Mucosa of descending colon (tissue), 3 donors: ENCODE measurements around the gene CANT1. TPM values are rescaled to one million over a fixed set of nuclear protein-coding genes. Genes with fewer than 3 reads are reported as not detected.
"Not testable (repeated sequence)": the region's sequence is repeated elsewhere in the genome, so short reads cannot be mapped to it uniquely, and the experiment has no call there.

Experiments used
- ATAC-seq: fragments of 200-7000 bp; cut with Tn5 transposase; one replicate; pipeline ENCODE4 v1.9.1; 2020; ENCODE audit warnings: mild to moderate bottlenecking, moderate library complexity
- DNase-seq, 3 donors: peaks; one replicate each; pipeline ENCODE4 v3.0.0-alpha.2; 2020
- H3K36me3 ChIP-seq: fragments of 200-600 bp; one replicate; pipeline ENCODE4 v1.8.0; 2021; ENCODE audit warnings: low read depth, mild to moderate bottlenecking
- H3K4me1 ChIP-seq: fragments of 200-600 bp; one replicate; pipeline ENCODE4 v1.8.0; 2021; ENCODE audit warnings: low read depth, mild to moderate bottlenecking
- H3K4me3 ChIP-seq: fragments of 200-600 bp; one replicate; pipeline ENCODE4 v1.8.0; 2021; ENCODE audit warnings: mild to moderate bottlenecking
- H3K9me3 ChIP-seq: fragments of 200-600 bp; one replicate; pipeline ENCODE4 v1.8.0; 2021; ENCODE audit warnings: mild to moderate bottlenecking
- intact Hi-C, 2 donors: fragments of 100-400 bp; cut with DNase I in 1 of 2; cut with micrococcal nuclease in 1 of 2; formaldehyde crosslinking; loops; one replicate each; pipeline versions ENCODE4 v1.11.0 to v1.11.1; 2022; cut with DNase I, micrococcal nuclease
- total RNA-seq, 3 donors: library from RNA; stranded (reverse); fragmentation: NEBNext Ultra II Directional in 2 of 3; extraction: Animal tissue kit (Norgen Biotek cat#: 25700) in 2 of 3; gene quantifications; one replicate each; pipeline versions ENCODE4 v1.2.1 to v1.2.4, GENCODE V29; 2021 to 2023
- TF ChIP-seq, protein P1 (sequence below): fragments of 200-600 bp; IDR thresholded peaks from one replicate; pipeline ENCODE4 v1.8.0; 2022; ENCODE audit warnings: antibody characterized with exemption, mild to moderate bottlenecking
- donor health status: DM: no; HTN: no; CAD: no; lungs with moderate emphysema.
- donor health status: DM: no; HTN: no; CAD: no.
- donor health status: DM: no; HTN: yes; CAD: no.

Gene CANT1
- total RNA-seq, 3 donors from 2014 or later: 159 to 376 (median 242) TPM

- Histone ChIP-seq H3K4me1 (peaks cover 4% of the 10 kb centered on the region), H3K9me3 (peaks cover 10% of the 10 kb centered on the region), H3K4me3 (no peak overlapping the region), H3K36me3 (no peaks in the 10 kb centered on the region)
- DNase-seq: no peak
- ATAC-seq: no peak
- intact Hi-C loops: no loop called here
- TF ChIP-seq, protein P1, sequence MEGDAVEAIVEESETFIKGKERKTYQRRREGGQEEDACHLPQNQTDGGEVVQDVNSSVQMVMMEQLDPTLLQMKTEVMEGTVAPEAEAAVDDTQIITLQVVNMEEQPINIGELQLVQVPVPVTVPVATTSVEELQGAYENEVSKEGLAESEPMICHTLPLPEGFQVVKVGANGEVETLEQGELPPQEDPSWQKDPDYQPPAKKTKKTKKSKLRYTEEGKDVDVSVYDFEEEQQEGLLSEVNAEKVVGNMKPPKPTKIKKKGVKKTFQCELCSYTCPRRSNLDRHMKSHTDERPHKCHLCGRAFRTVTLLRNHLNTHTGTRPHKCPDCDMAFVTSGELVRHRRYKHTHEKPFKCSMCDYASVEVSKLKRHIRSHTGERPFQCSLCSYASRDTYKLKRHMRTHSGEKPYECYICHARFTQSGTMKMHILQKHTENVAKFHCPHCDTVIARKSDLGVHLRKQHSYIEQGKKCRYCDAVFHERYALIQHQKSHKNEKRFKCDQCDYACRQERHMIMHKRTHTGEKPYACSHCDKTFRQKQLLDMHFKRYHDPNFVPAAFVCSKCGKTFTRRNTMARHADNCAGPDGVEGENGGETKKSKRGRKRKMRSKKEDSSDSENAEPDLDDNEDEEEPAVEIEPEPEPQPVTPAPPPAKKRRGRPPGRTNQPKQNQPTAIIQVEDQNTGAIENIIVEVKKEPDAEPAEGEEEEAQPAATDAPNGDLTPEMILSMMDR: no peak
Measured at GRCh38 chr17:78946631-78947030, 62.9 kb downstream of the CANT1 start.

DNA sequence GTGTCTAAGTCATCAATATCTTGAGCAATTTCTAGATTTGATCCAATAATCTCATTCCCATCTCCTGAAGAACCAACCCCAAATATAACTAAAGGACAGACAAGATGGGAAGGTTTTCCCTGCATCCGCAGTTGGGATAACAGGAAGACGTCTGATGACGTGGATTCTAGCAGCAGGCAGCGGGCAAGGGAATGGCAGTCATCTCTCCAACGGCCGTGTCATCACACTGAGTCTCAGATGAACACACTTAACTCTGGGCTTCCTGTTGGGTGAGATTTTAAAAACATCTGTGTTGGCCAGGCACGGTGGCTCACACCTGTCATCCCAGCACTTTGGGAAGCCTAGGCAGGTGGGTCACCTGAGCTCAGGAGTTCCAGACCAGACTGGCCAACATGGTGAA lies 63.4 kb downstream of the CANT1 start:
- no peak for ATAC-seq

GRCh38 chr17:78945455-78945854 lies 64.1 kb downstream of the CANT1 start:
- ATAC-seq, intact Hi-C loops, H3K9me3 ChIP-seq, DNase-seq, H3K4me3 ChIP-seq, H3K36me3 ChIP-seq, H3K4me1 ChIP-seq: not testable (repeated sequence)

More for the DNA sequence above, 63.4 kb downstream of the CANT1 start:
- DNase-seq: no peak
- Histone ChIP-seq H3K4me3 (no peak overlapping the region), H3K4me1 (peaks cover 4% of the 10 kb centered on the region), H3K36me3 (no peaks in the 10 kb centered on the region), H3K9me3 (peaks cover 9% of the 10 kb centered on the region)
- intact Hi-C loops: no loop called here
- TF ChIP-seq, protein P1: no peak

GRCh38 chr17:78944956-78945355 lies 64.6 kb downstream of the CANT1 start:
- H3K9me3 ChIP-seq: no peaks in the 10 kb centered on the region
- H3K4me1 ChIP-seq: peaks cover 4% of the 10 kb centered on the region
- H3K4me3 ChIP-seq: no peak overlapping the region
- H3K36me3 ChIP-seq: no peaks in the 10 kb centered on the region
- intact Hi-C loops: no loop called here
- ATAC-seq: no peak
- no peak for DNase-seq
- TF ChIP-seq, protein P1: no peak

DNA sequence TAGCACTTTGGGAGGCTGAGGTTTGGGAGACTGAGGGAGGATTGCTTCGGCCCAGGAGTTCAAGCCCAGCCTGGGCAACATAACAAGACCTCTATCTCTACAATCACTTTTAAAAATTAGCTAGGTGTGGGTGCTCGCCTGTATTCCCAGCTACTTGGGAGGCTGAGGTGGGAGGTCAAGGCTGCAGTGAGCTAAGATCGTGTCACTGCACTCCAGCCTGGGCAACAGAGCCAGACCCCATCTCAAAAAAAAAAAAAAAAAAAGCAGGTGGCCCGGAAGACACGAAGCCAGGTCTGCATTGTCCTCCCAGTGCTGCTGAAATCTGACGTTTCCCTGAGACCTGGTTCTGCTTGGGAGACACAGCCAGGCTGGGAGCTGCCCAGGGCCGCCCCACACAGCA lies 65.5 kb downstream of the CANT1 start:
- no peak for ATAC-seq
- TF ChIP-seq, protein P1: no peak
- intact Hi-C loops: no loop called here
- no peaks in the 10 kb centered on the region for H3K36me3 ChIP-seq
- no peaks in the 10 kb centered on the region for H3K9me3 ChIP-seq
- H3K4me3 ChIP-seq: no peak overlapping the region
- H3K4me1 ChIP-seq: peaks cover 4% of the 10 kb centered on the region
- DNase-seq: no peak

Other genes with a start within 250 kb of the CANT1 start
- gene CYTH1, start 227.5 kb downstream of the CANT1 start, total RNA-seq: 10 to 100 TPM; 60.3 to 99.4 (median 91.6) TPM
- gene USP36, start 168.9 kb downstream of the CANT1 start, total RNA-seq: 10 to 100 TPM; 36.0 to 67.7 (median 41.4) TPM
- 1 to 10 TPM; 1.4 to 2.5 (median 2.0) TPM for gene CEP295NL, start 106.6 kb downstream of the CANT1 start, total RNA-seq
- gene TIMP2, start 84.4 kb downstream of the CANT1 start, total RNA-seq: 100 to 1,000 TPM in 1 of 3 donors, 10 to 100 TPM in 2; 44.9 to 268 (median 91.3) TPM
- 100 to 1,000 TPM; 329 to 838 (median 752) TPM for gene LGALS3BP, start 29.8 kb downstream of the CANT1 start, total RNA-seq
- gene C1QTNF1, start 14.4 kb upstream of the CANT1 start, total RNA-seq: 10 to 100 TPM; 16.9 to 33.3 (median 22.1) TPM
- gene ENGASE, start 65.1 kb upstream of the CANT1 start, total RNA-seq: 100 to 1,000 TPM in 1 of 3 donors, 10 to 100 TPM in 2; 89.6 to 160 (median 97.4) TPM